GM12892 (cell line): Measurements from ENCODE around the gene SDK1.

Experiments
- DNase-seq: peaks from one replicate; pipeline ENCODE4 v3.0.0; 2011; ENCODE audit not compliant: insufficient read length
- FAIRE-seq: peaks from 2 replicates; lab custom pipeline; 2011; peaks lifted over from hg19 to GRCh38; lab: Jason Lieb, UNC
- POLR2A ChIP-seq: IDR thresholded peaks from 2 replicates; pipeline ENCODE4 v1.6.1; 2011; ENCODE audit warnings: low read depth, low read length, control low read depth
- POLR2AphosphoS5 ChIP-seq: IDR thresholded peaks from 2 replicates; pipeline ENCODE4 v1.6.1; 2011; ENCODE audit warnings: low read depth, low read length, control low read depth
- TAF1 ChIP-seq: IDR thresholded peaks from 2 replicates; pipeline ENCODE4 v1.6.1; 2011; ENCODE audit warnings: low read depth, mild to moderate bottlenecking, control low read depth, low read length, borderline replicate concordance

SDK1 gene

DNA sequence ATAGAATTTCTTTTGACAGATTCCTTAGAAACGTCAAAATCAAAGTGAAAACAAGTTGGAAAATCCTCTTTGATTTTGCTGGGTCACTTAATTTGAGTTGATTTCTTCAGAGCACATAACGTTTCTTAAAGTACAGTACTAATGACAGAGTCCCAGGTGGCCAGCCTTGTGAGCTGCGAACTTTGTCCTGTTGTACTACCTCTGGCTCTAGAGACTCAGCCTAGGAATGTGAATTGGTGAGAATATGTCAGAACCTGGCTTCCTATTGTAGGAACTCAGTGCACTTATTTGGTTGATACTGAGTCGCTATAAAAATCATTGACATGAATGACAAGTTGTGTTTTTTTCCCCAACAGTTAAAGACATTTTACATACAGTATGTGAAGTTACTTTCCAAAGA, 20.2 kb downstream of the SDK1 start:
- TF ChIP-seq POLR2A, result no peak
- TF ChIP-seq POLR2AphosphoS5, result no peak
- no peak for FAIRE-seq

DNA sequence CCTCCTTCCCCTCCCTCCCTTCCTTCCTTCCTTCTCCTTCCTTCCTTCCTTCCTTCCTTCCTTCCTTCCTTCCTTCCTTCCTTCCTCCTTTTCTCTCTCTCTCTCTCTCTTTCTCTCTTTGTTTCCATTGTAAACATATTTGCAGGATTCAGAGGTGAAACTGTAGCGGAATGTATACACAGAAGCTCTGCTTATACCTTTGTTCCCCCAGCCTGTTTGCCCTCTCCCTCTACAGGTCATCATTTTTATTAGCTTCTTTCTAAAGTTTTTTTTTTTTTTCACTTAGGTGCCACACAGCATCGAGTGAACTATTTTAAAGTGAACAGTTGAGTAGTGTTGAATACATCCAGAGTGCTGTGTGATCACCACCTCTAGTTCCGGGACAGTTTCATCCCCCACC, 20.7 kb downstream of the SDK1 start:
- no peak for DNase-seq
- no peak for TF ChIP-seq TAF1
- TF ChIP-seq POLR2A, result no peak
- no peak for TF ChIP-seq POLR2AphosphoS5
- FAIRE-seq, result no peak

More for the DNA sequence above, 20.2 kb downstream of the SDK1 start:
- DNase-seq, result no peak

DNA sequence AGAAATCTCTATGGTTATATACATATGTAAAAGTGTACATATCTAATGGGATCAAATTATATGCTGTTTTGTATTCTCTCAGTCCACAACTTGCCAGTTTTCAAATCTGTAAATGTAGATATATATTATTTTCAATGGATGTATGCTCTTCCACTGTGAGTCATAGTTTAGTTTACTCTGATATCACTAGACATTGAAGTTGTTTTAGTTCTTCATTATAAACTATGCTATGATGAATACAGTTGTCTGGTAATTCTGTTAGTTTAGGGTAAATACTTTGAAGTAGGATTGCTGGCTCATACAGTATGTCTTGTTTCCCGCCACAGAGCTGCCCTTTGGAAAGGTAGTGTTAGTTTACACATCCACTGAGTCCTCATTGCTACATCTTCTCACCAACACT, 25.2 kb downstream of the SDK1 start:
- TF ChIP-seq POLR2AphosphoS5 (no peak), POLR2A (no peak)
- no peak for FAIRE-seq
- no peak for DNase-seq

DNA sequence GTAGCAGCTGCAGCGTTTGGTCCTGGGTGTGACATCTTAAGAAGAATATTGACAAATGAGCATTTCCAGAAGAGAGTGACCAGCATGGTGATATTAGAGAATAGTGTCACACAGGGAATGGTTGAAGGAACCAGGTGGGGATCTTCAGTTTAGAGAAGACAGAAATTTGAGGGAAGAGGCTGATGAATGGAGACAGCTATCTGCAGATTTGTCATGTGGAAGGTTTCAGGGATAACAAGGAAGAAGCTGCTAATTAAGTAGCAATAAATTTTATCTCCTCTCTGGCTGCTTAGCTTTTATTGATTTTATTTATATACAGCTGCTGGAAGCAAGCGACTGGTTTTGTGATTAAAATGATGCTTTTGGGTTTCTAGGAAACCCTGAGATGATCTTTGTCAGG, 26.0 kb downstream of the SDK1 start:
- no peak for FAIRE-seq
- no peak for DNase-seq
- TF ChIP-seq TAF1 (no peak), POLR2A (no peak), POLR2AphosphoS5 (no peak)

DNA sequence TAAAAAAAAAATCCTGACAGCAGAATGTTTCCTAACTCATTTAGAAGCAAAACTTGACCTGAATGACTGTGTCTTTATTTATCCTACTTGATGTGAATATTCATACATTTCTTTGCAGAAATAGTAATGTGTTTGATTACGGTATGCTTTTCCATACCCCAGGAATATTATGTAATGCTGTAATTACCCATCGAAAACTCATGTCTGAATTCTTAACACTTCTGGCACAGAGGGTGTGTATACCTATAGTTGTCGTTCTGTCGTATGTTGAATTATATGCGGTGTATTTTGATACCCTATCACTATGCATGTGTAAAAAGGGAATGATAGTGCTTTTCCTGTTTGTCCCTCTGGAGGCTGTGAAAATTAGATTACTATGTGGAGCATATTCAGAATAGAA, 26.6 kb downstream of the SDK1 start:
- DNase-seq, result no peak
- TF ChIP-seq POLR2AphosphoS5 (no peak), TAF1 (no peak), POLR2A (no peak)
- no peak for FAIRE-seq

DNA sequence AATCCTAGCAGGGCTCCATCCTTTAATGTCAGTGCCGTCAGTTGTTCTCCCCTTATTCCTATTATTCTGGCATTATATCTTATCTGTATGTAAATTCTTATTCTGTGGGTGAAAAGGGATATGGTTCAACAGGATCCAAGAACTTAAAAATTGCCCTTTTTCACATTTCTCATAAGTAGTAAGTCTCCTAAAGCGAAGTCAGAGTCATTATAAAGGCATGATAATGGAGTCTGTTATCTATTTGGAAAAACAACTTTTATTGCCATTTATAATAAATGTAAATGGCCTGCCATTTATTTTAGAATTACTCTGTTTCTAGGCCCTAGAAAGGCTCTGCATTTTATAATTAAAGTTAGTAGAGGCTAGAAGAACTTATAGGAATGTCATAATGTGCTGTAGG, 31.3 kb downstream of the SDK1 start:
- FAIRE-seq, result no peak
- TF ChIP-seq POLR2AphosphoS5, result no peak
- no peak for TF ChIP-seq TAF1
- TF ChIP-seq POLR2A, result no peak
- DNase-seq, result no peak

DNA sequence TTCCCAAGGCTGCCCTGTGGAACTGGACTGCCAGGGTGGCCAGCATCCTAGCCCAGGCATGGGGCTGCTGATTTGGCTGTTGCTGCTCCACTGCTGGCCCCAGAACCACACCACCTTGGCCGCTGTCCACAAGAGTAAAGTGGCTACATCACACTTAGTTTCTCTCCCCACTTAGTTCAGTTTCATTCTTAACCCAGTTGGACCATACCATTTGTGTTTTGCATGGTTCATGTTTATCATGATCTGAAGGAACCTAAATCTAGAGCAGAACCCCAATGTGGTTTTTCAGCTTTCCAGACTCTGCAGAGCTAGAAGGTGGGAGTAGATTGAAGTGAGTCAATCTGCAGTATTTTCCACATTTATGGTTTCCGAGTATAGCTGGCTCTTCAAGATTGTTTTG, 32.8 kb downstream of the SDK1 start:
- no peak for FAIRE-seq
- no peak for DNase-seq
- TF ChIP-seq POLR2AphosphoS5 (no peak), POLR2A (no peak), TAF1 (no peak)

DNA sequence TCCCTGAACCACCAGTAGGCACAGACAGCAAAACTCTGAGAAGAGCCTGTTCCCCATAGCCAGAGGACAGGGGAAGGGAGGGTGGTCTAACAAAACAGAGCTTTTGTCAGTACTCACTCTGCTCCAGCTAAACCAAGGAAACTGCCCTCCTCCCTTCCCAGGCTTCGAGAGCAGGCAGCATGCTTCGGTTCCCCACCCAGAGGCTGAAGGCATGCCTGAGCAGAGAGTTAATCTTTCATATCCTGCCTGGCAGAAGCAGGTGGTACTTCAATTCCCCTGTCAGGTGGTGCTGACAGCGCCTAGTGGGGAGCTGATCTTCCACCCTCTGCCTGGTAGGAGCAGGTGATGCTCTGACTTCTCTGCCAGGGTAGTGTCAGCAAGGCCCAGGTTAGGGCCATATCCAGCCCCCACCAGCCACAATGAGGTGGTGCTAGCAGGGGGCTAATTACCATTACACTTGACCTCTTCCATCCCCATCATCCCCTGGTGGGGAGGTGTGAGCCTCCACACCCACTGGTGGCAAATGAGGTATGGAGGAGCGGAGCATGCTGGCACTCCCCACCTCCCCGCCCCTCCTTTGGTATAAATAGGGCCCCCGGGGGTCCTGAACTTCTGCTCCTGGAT, 35.1 kb downstream of the SDK1 start:
- FAIRE-seq (no peak), DNase-seq (no peak)
- TF ChIP-seq TAF1 (no peak), POLR2A (no peak), POLR2AphosphoS5 (no peak)

DNA sequence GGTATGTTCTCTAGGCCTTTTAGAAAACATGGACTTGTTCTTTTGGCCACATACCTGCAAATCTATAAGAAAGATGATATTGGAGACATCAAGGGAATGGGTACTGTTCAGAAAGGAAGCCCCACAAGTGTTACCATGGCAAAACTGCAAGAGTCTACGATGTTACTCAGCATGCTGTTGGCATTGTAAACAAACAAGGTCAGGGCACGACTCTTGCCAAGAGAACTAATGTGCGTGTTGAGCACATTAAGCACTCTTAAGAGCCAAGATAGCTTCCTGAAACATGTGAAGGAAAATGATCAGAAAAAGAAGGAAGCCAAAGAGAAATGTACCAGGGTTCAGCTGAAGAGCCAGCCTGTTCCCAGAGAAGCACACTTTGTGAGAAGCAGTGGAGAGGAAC, 37.1 kb downstream of the SDK1 start:
- DNase-seq, result no peak
- TF ChIP-seq POLR2AphosphoS5, result no peak
- no peak for TF ChIP-seq TAF1
- TF ChIP-seq POLR2A, result no peak
- FAIRE-seq, result no peak

DNA sequence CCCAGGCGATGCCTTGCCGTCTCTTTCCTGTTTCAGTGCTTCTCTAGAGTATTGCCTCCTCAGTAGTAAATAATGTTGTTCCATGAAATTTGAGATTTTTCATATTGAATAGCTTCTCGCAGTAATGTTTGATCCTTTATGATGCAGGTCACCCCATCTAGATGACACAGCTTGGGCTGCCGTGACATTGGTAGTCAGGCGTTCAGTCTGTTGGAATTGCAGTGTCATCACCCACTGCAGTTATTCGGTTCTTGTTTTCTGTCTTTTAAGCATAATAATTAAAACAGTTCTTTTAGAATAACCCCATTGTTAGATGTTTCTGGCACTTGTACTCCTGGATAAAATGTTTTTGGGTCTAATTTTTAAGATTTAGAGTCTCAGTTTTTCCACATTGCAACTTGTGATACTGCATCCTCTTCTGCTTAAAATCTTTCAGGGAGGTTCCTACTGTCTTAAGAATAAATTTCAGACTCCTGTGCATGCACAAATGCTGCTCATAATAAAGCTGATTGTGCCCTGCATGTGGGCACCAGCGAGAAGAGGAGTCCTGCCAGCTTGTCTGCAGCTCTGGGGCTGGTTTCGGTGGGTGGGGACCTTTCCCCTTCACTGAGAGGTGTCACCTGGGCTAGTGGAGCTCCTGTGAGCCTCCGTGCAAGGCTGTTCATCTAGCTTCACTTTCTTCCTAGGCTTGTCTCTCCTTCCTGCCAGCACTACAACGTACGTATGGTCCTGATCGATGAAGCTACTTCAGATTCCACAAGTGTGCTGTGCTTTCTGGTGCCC, 44.8 kb downstream of the SDK1 start:
- TF ChIP-seq POLR2A (no peak), POLR2AphosphoS5 (no peak), TAF1 (no peak)
- FAIRE-seq (no peak), DNase-seq (no peak)

DNA sequence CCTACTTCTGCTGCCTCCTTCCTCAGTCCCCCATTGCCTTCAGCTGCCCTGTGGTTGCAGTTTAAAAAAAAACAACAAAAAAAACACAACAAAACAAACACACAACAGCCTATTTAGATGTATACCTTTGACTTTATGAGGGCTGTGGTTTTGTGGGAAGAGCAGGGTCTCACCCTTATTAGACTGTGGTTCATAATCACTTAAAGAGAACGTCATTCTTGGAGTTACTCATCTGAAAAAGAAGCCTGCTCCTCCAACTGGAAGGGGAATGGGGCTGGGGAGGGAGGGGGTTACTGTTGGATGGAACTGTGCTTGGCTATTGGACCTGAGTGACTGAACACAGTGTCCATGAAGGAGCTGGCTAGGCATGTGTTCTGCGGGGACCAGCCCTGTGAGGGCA, 48.1 kb downstream of the SDK1 start:
- no peak for DNase-seq
- TF ChIP-seq TAF1, result no peak
- no peak for TF ChIP-seq POLR2A
- no peak for TF ChIP-seq POLR2AphosphoS5
- FAIRE-seq, result no peak

DNA sequence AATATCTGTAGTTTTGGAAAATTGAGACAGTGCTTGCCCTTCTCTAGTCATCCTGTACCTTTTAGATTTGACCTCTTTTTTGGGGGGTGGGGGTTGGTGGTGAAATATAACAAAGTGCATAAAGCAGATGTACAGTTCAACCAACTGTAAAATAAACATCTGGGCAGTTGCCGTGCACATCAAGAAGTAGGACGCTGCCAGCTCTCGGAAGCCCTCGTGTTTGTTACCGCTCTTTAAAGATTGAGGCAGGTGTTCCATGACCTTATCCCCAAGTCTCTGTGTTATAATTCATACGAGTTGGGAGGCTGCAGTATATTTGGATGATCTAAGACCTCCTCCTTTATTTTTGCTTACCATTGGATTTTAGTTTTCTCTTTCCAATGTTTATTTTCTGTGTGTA, 55.1 kb downstream of the SDK1 start:
- TF ChIP-seq POLR2AphosphoS5 (no peak), TAF1 (no peak), POLR2A (no peak)
- FAIRE-seq (no peak), DNase-seq (no peak)

DNA sequence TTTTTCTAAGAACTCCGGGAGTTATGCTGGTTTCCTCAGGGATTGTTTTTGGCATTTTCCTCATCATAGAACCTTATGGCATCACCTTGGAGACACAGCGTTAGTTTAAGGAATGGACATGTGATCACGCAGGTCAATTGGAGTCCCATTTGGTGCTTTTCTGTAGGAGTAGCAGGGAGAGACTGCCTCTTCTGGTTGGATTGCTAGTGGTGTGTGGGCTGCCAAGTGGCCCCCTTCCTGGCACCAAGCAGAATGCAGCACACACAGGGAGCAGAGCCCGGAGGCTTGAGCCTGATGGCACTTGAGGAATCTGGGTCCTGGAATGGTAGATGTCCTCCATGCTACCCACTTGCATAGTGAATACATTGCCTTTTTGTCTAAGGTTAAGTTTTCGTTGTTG, 57.9 kb downstream of the SDK1 start:
- DNase-seq (no peak), FAIRE-seq (no peak)
- TF ChIP-seq POLR2AphosphoS5 (no peak), POLR2A (no peak), TAF1 (no peak)
